H9 (cell line): ENCODE measurements around the gene SLC22A31. TPM values are rescaled to one million over a fixed set of nuclear protein-coding genes. Genes with fewer than 3 reads are reported as not detected.

Experiments used
- DNase-seq: peaks from one replicate; pipeline ENCODE4 v3.0.0-alpha.2; 2017
- H2AFZ ChIP-seq: one replicate; pipeline ENCODE4 v1.6.1; 2013; ENCODE audit warnings: mild to moderate bottlenecking, low read length, control low read depth, moderate library complexity
- H2AK5ac ChIP-seq: 2 replicates; pipeline ENCODE4 v1.6.1; 2013; ENCODE audit warnings: low read length, control low read depth, mixed read lengths; ENCODE audit not compliant: insufficient read length
- H2BK120ac ChIP-seq: one replicate; pipeline ENCODE4 v1.6.1; 2013; ENCODE audit warnings: low read depth, mild to moderate bottlenecking, low read length, control low read depth, inconsistent platforms; ENCODE audit not compliant: poor library complexity, severe bottlenecking
- H2BK12ac ChIP-seq: 2 replicates; pipeline ENCODE4 v1.6.1; 2013; ENCODE audit warnings: low read length, control low read depth, mixed read lengths, low read depth; ENCODE audit not compliant: insufficient read length
- H2BK15ac ChIP-seq: 2 replicates; pipeline ENCODE4 v1.6.1; 2013; ENCODE audit warnings: low read depth, low read length, control low read depth
- H2BK20ac ChIP-seq: one replicate; pipeline ENCODE4 v1.6.1; 2013; ENCODE audit warnings: low read depth, mild to moderate bottlenecking, low read length, control low read depth, inconsistent platforms; ENCODE audit not compliant: poor library complexity, severe bottlenecking
- H2BK5ac ChIP-seq: 2 replicates; pipeline ENCODE4 v1.6.1; 2013; ENCODE audit warnings: low read length, control low read depth, mixed read lengths; ENCODE audit not compliant: insufficient read length
- H3K14ac ChIP-seq: 2 replicates; pipeline ENCODE4 v1.6.1; 2013; ENCODE audit warnings: low read length, control low read depth; ENCODE audit not compliant: insufficient read depth
- H3K18ac ChIP-seq: 2 replicates; pipeline ENCODE4 v1.6.1; 2013; ENCODE audit warnings: low read depth, mild to moderate bottlenecking, mixed read lengths, low read length, control low read depth; ENCODE audit not compliant: insufficient read length
- H3K23ac ChIP-seq: 2 replicates; pipeline ENCODE4 v1.6.1; 2013; ENCODE audit warnings: low read length, control low read depth, mixed read lengths, low read depth; ENCODE audit not compliant: insufficient read length
- H3K23me2 ChIP-seq: 2 replicates; pipeline ENCODE4 v1.6.1; 2013; ENCODE audit warnings: low read depth, mild to moderate bottlenecking, mixed read lengths, low read length, control low read depth; ENCODE audit not compliant: insufficient read length, poor library complexity, severe bottlenecking
- H3K27ac ChIP-seq: 2 replicates; pipeline ENCODE4 v1.5.1; 2013; ENCODE audit warnings: low read length, control low read depth, mixed read lengths, low read depth; ENCODE audit not compliant: insufficient read length
- H3K27me3 ChIP-seq: 2 replicates; pipeline ENCODE4 v1.6.1; 2013; ENCODE audit warnings: low read length, control low read depth, inconsistent platforms; ENCODE audit not compliant: insufficient read depth
- H3K4ac ChIP-seq: 2 replicates; pipeline ENCODE4 v1.6.1; 2013; ENCODE audit warnings: low read depth, mild to moderate bottlenecking, control low read depth, inconsistent platforms, low read length, moderate library complexity
- H3K4me1 ChIP-seq: 2 replicates; pipeline ENCODE4 v1.6.1; 2013; ENCODE audit warnings: low read length, control low read depth, inconsistent platforms; ENCODE audit not compliant: insufficient read depth
- H3K4me2 ChIP-seq: 2 replicates; pipeline ENCODE4 v1.6.1; 2013; ENCODE audit warnings: low read length, control low read depth, mixed read lengths; ENCODE audit not compliant: insufficient read length, insufficient read depth
- H3K56ac ChIP-seq: 2 replicates; pipeline ENCODE4 v1.6.1; 2013; ENCODE audit warnings: low read depth, mild to moderate bottlenecking, mixed read lengths, low read length, control low read depth; ENCODE audit not compliant: insufficient read length
- H3K79me1 ChIP-seq: 2 replicates; pipeline ENCODE4 v1.6.1; 2013; ENCODE audit warnings: low read depth, mild to moderate bottlenecking, moderate library complexity, low read length, control low read depth, inconsistent platforms; ENCODE audit not compliant: insufficient read depth, poor library complexity, severe bottlenecking
- H3K79me2 ChIP-seq: 2 replicates; pipeline ENCODE4 v1.6.1; 2013; ENCODE audit warnings: low read length, control low read depth, inconsistent platforms; ENCODE audit not compliant: insufficient read depth
- H3K9ac ChIP-seq: 2 replicates; pipeline ENCODE4 v1.6.1; 2013; ENCODE audit warnings: low read length, control low read depth, mixed read lengths; ENCODE audit not compliant: insufficient read length; ENCODE audit errors: extremely low read depth
- H3K9me3 ChIP-seq: one replicate; pipeline ENCODE4 v1.6.1; 2013; ENCODE audit warnings: low read depth, low read length, inconsistent platforms; ENCODE audit not compliant: control insufficient read depth
- H3T11ph ChIP-seq: one replicate; pipeline ENCODE4 v1.6.1; 2013; ENCODE audit warnings: mild to moderate bottlenecking, low read length, control low read depth, inconsistent platforms
- H4K20me1 ChIP-seq: one replicate; pipeline ENCODE4 v1.6.1; 2013; ENCODE audit not compliant: control insufficient read depth, insufficient read length, insufficient read depth
- H4K5ac ChIP-seq: 2 replicates; pipeline ENCODE4 v1.6.1; 2013; ENCODE audit warnings: low read depth, mild to moderate bottlenecking, mixed read lengths, low read length, control low read depth; ENCODE audit not compliant: insufficient read length
- H4K8ac ChIP-seq: replicated peaks from 2 replicates; pipeline ENCODE4 v1.6.1; 2013; ENCODE audit warnings: low read length, control low read depth, mixed read lengths, low read depth; ENCODE audit not compliant: insufficient read length
- H4K91ac ChIP-seq: 2 replicates; pipeline ENCODE4 v1.6.1; 2013; ENCODE audit warnings: low read depth, mild to moderate bottlenecking, moderate library complexity, mixed read lengths, low read length, control low read depth; ENCODE audit not compliant: insufficient read length
- H3K27ac Mint-ChIP-seq, 3 experiments: 2 replicates in 2 of 3; 3 replicates in 1 of 3; pipeline ENCODE4 v1.8.0; 2020 to 2021; ENCODE audit warnings: mixed read lengths in 3 of 3, mild to moderate bottlenecking in 1 of 3, moderate library complexity in 1 of 3
- H3K27me3 Mint-ChIP-seq: 2 replicates; pipeline ENCODE4 v1.8.0; 2021; ENCODE audit warnings: low read depth, mild to moderate bottlenecking, moderate library complexity, mixed read lengths
- H3K36me3 Mint-ChIP-seq, 3 experiments: 2 replicates in 2 of 3; 3 replicates in 1 of 3; pipeline ENCODE4 v1.8.0; 2020 to 2021; ENCODE audit warnings: low read depth in 3 of 3, mixed read lengths in 3 of 3; ENCODE audit not compliant: insufficient read depth in 1 of 3
- H3K4me1 Mint-ChIP-seq, 2 experiments: 2 replicates each; pipeline ENCODE4 v1.8.0; 2020; ENCODE audit warnings: mixed read lengths in 2 of 2
- H3K4me3 Mint-ChIP-seq, 2 experiments: 2 replicates in 1 of 2; 3 replicates in 1 of 2; pipeline ENCODE4 v1.8.0; 2020 to 2021; ENCODE audit warnings: mild to moderate bottlenecking in 2 of 2, mixed read lengths in 2 of 2, moderate library complexity in 1 of 2
- H3K9me3 Mint-ChIP-seq, 2 experiments: 2 replicates in 1 of 2; 3 replicates in 1 of 2; pipeline ENCODE4 v1.8.0; 2020; ENCODE audit warnings: mild to moderate bottlenecking in 2 of 2, mixed read lengths in 2 of 2, moderate library complexity in 1 of 2
- WGBS: extraction: QIAGEN DNeasy Blood & Tissue Kit; methylation state at CpG from one replicate; pipeline ENCODE4 v1.1.7; 2013; ENCODE audit warnings: missing lambda C conversion rate, low lambda C conversion rate, mixed read lengths; ENCODE audit not compliant: insufficient read length; ENCODE audit errors: extremely low coverage; 5-methylcytosine and 5-hydroxymethylcytosine counted together
- total RNA-seq: library from RNA; stranded (reverse); gene quantifications from 2 replicates; pipeline ENCODE4 v1.2.1, GENCODE V29; 2021
- TF ChIP-seq, protein P1 (sequence below): fragments of 200-600 bp; sonication (generic); conservative IDR thresholded peaks from 3 replicates; pipeline ENCODE4 v1.8.0; 2021; ENCODE audit warnings: antibody characterized with exemption, mild to moderate bottlenecking

Gene SLC22A31
- total RNA-seq, 1 experiment from 2014 or later = 7.7 TPM

DNA sequence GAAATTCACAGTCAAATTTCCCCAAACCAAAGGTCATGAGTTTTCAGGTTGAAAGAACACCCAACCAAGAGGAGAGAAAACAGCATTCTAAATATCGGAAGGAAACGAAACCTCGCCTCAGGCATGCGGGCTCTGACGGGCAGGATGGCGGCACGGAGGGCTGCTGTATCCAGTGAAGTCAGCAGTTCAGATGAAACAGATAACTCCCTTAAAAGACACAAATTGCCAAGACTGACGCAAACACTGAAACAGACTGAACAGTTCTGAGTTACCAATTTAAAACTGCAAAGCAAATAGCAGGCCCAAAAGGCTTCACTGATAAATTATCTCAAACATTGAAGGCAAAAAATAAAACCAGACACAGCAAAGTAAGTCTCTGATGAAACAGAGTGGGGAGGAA lies 49.4 kb downstream of the SLC22A31 start:
- H3K9me3 Mint-ChIP-seq = peaks cover 12 to 24% of the 10 kb centered on the region in 2 experiments; a peak in 4 of 5 replicates
- Histone ChIP-seq H3K23me2 (no peaks in the 10 kb centered on the region), H3K4ac (no peak overlapping the region), H3K14ac (no peak overlapping the region), H3K79me1 (no peaks in the 10 kb centered on the region), H2BK120ac (no peak overlapping the region), H3K27ac (no peak overlapping the region), H2BK20ac (no peak overlapping the region), H4K91ac (no peak overlapping the region), H3K4me2 (no peak overlapping the region), H3K23ac (no peak overlapping the region), H4K5ac (no peak overlapping the region), H2BK12ac (no peak overlapping the region), H4K8ac (no peak overlapping the region), H3T11ph (no peak overlapping the region), H3K18ac (no peak overlapping the region), H2BK15ac (no peak overlapping the region), H3K9me3 (peaks cover 14% of the 10 kb centered on the region), H4K20me1 (no peaks in the 10 kb centered on the region), H2AK5ac (no peak overlapping the region), H3K79me2 (no peaks in the 10 kb centered on the region), H3K27me3 (no peaks in the 10 kb centered on the region), H3K56ac (no peak overlapping the region), H2AFZ (no peak overlapping the region), H3K9ac (no peak overlapping the region), H2BK5ac (no peak overlapping the region), H3K4me1 (no peaks in the 10 kb centered on the region)
- peak overlapping the region in 1 of 3 experiments; percentile 12; a peak in 2 of 7 replicates for H3K27ac Mint-ChIP-seq
- TF ChIP-seq, protein P1, sequence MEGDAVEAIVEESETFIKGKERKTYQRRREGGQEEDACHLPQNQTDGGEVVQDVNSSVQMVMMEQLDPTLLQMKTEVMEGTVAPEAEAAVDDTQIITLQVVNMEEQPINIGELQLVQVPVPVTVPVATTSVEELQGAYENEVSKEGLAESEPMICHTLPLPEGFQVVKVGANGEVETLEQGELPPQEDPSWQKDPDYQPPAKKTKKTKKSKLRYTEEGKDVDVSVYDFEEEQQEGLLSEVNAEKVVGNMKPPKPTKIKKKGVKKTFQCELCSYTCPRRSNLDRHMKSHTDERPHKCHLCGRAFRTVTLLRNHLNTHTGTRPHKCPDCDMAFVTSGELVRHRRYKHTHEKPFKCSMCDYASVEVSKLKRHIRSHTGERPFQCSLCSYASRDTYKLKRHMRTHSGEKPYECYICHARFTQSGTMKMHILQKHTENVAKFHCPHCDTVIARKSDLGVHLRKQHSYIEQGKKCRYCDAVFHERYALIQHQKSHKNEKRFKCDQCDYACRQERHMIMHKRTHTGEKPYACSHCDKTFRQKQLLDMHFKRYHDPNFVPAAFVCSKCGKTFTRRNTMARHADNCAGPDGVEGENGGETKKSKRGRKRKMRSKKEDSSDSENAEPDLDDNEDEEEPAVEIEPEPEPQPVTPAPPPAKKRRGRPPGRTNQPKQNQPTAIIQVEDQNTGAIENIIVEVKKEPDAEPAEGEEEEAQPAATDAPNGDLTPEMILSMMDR = no peak
- H3K4me1 Mint-ChIP-seq = no peaks in the 10 kb centered on the region
- DNase-seq = no peak
- H3K27me3 Mint-ChIP-seq = peaks cover 10% of the 10 kb centered on the region
- WGBS = no CpG with 5 or more reads among the region's 8 CpGs
- peaks cover 26 to 56% (median 50%) of the 10 kb centered on the region in 3 experiments for H3K36me3 Mint-ChIP-seq
- H3K4me3 Mint-ChIP-seq = no peak overlapping the region
